ENCODE measurements around the gene SPDEF.

The SPDEF gene

GRCh38 chr6:34562350-34562749 is 6.2 kb upstream of the SPDEF start:
- DNase-seq, result no peak

- no peak for DNase-seq
These were observed 5.0 kb upstream of the SPDEF start for GRCh38 chr6:34561227-34561530.

- DNase-seq, result no peak
These were observed 4.5 kb upstream of the SPDEF start for GRCh38 chr6:34560366-34561226.

- no peak for DNase-seq
These were observed 3.7 kb upstream of the SPDEF start for GRCh38 chr6:34559651-34560365.

- DNase-seq, result no peak
These were observed 2.1 kb upstream of the SPDEF start for GRCh38 chr6:34558172-34558714.

- DNase-seq, result no peak
These were observed 1.1 kb upstream of the SPDEF start for GRCh38 chr6:34557228-34557627.

- DNase-seq, result no peak
These were observed 364 bp upstream of the SPDEF start for GRCh38 chr6:34556493-34556892.

GRCh38 chr6:34555328-34555727 is 801 bp downstream of the SPDEF start:
- no peak for DNase-seq

- DNase-seq, result no peak
These were observed 1.2 kb downstream of the SPDEF start for GRCh38 chr6:34555007-34555322.

- no peak for DNase-seq
These were observed 1.7 kb downstream of the SPDEF start for GRCh38 chr6:34554291-34555006.

- DNase-seq, result no peak
These were observed 2.4 kb downstream of the SPDEF start for GRCh38 chr6:34553750-34554149.

- no peak for DNase-seq
These were observed 3.0 kb downstream of the SPDEF start for GRCh38 chr6:34553146-34553545.

- no peak for DNase-seq
These were observed 3.5 kb downstream of the SPDEF start for GRCh38 chr6:34552620-34553019.

GRCh38 chr6:34551720-34552119 is 4.4 kb downstream of the SPDEF start:
- DNase-seq, result no peak

- DNase-seq, result no peak
These were observed 6.3 kb downstream of the SPDEF start for GRCh38 chr6:34549804-34550202.

GRCh38 chr6:34549026-34549803 is 6.9 kb downstream of the SPDEF start:
- DNase-seq, result no peak

GRCh38 chr6:34547701-34548644 is 8.2 kb downstream of the SPDEF start:
- DNase-seq, result no peak

- no peak for DNase-seq
These were observed 9.4 kb downstream of the SPDEF start for GRCh38 chr6:34546551-34547321.

GRCh38 chr6:34544776-34545471 is 11.2 kb downstream of the SPDEF start:
- no peak for DNase-seq

- no peak for DNase-seq
These were observed 12.0 kb downstream of the SPDEF start for GRCh38 chr6:34544052-34544604.
